ENCODE measurements around the gene PLB1. TPM values are rescaled to one million over a fixed set of nuclear protein-coding genes. Genes with fewer than 3 reads are reported as not detected.
A peak's percentile ranks its signal among the peaks of the same experiment; 100 is the strongest.

Gene PLB1
- total and polyA plus RNA-seq, 9 of the 15 experiments (the other 6 are each of a cell fraction or from before 2014, with no cell fraction given): 0.01 to 0.09 (median 0.07) TPM; not detected in 2

DNA sequence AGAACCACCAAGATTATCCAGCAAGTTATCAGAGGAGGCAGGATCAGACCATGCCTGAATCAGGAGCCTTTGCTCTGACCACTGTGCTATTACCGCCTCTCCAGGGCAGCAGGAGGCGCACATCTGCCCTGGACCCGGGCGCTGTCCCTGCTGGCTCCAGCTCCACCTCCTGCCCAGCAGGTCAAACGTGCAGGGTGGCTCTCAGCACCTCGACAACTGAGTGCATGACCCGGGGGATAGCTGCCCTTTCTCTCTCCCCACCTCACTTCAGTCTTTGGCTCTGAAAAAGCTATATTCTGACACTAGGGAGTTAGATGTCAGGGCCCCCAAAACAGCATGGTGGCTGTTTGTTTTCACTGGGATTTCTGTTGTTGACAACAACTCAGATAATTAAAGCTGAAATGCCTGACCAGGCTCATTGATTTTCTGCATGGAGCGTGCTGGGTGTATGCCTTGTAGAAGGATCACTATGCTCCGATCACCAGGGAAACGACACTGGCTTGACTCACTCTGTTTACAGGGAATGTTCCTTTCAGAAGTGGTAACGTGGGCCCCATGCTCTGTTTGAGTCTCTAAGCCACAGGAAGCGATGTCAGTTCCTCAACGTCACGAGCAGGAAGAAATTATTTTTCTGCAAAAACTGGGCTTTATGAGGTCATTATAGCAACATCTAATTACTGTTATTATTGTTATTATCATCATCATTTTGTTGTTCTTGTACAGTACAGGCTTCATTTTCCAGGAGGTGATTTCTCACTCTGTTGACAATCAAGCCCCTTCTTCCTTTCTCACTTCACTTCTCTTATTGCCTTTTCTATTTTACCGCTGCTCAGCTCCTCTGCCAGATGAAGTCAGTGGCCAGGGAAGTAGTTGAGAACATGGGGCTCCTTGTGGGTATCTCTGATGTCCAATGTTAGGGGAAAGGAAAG, 125.6 kb downstream of the PLB1 start (continued):
- TF ChIP-seq ZNF785 (CRISPR knock-in tag; IDR thresholded peaks at IDR 0.05): no peak
- no peak for TF ChIP-seq ZNF778 (CRISPR knock-in tag; IDR thresholded peaks at IDR 0.05)
- TF ChIP-seq CREM (IDR thresholded peaks at IDR 0.05; ENCODE audit: low read depth): peak; percentile 44; the same call in 1 of the 2 replicates
- TF ChIP-seq ZNF12 (CRISPR knock-in tag; IDR thresholded peaks at IDR 0.05): no peak
- 0 out of 2 replicates have a peak, but pooled peaks have one; percentile 4 for TF ChIP-seq FOXJ3 (CRISPR knock-in tag; IDR thresholded peaks at IDR 0.05)
- TF ChIP-seq, protein P1, sequence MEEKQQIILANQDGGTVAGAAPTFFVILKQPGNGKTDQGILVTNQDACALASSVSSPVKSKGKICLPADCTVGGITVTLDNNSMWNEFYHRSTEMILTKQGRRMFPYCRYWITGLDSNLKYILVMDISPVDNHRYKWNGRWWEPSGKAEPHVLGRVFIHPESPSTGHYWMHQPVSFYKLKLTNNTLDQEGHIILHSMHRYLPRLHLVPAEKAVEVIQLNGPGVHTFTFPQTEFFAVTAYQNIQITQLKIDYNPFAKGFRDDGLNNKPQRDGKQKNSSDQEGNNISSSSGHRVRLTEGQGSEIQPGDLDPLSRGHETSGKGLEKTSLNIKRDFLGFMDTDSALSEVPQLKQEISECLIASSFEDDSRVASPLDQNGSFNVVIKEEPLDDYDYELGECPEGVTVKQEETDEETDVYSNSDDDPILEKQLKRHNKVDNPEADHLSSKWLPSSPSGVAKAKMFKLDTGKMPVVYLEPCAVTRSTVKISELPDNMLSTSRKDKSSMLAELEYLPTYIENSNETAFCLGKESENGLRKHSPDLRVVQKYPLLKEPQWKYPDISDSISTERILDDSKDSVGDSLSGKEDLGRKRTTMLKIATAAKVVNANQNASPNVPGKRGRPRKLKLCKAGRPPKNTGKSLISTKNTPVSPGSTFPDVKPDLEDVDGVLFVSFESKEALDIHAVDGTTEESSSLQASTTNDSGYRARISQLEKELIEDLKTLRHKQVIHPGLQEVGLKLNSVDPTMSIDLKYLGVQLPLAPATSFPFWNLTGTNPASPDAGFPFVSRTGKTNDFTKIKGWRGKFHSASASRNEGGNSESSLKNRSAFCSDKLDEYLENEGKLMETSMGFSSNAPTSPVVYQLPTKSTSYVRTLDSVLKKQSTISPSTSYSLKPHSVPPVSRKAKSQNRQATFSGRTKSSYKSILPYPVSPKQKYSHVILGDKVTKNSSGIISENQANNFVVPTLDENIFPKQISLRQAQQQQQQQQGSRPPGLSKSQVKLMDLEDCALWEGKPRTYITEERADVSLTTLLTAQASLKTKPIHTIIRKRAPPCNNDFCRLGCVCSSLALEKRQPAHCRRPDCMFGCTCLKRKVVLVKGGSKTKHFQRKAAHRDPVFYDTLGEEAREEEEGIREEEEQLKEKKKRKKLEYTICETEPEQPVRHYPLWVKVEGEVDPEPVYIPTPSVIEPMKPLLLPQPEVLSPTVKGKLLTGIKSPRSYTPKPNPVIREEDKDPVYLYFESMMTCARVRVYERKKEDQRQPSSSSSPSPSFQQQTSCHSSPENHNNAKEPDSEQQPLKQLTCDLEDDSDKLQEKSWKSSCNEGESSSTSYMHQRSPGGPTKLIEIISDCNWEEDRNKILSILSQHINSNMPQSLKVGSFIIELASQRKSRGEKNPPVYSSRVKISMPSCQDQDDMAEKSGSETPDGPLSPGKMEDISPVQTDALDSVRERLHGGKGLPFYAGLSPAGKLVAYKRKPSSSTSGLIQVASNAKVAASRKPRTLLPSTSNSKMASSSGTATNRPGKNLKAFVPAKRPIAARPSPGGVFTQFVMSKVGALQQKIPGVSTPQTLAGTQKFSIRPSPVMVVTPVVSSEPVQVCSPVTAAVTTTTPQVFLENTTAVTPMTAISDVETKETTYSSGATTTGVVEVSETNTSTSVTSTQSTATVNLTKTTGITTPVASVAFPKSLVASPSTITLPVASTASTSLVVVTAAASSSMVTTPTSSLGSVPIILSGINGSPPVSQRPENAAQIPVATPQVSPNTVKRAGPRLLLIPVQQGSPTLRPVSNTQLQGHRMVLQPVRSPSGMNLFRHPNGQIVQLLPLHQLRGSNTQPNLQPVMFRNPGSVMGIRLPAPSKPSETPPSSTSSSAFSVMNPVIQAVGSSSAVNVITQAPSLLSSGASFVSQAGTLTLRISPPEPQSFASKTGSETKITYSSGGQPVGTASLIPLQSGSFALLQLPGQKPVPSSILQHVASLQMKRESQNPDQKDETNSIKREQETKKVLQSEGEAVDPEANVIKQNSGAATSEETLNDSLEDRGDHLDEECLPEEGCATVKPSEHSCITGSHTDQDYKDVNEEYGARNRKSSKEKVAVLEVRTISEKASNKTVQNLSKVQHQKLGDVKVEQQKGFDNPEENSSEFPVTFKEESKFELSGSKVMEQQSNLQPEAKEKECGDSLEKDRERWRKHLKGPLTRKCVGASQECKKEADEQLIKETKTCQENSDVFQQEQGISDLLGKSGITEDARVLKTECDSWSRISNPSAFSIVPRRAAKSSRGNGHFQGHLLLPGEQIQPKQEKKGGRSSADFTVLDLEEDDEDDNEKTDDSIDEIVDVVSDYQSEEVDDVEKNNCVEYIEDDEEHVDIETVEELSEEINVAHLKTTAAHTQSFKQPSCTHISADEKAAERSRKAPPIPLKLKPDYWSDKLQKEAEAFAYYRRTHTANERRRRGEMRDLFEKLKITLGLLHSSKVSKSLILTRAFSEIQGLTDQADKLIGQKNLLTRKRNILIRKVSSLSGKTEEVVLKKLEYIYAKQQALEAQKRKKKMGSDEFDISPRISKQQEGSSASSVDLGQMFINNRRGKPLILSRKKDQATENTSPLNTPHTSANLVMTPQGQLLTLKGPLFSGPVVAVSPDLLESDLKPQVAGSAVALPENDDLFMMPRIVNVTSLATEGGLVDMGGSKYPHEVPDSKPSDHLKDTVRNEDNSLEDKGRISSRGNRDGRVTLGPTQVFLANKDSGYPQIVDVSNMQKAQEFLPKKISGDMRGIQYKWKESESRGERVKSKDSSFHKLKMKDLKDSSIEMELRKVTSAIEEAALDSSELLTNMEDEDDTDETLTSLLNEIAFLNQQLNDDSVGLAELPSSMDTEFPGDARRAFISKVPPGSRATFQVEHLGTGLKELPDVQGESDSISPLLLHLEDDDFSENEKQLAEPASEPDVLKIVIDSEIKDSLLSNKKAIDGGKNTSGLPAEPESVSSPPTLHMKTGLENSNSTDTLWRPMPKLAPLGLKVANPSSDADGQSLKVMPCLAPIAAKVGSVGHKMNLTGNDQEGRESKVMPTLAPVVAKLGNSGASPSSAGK (IDR thresholded peaks at IDR 0.05): peak; percentile 62
- TF ChIP-seq L3MBTL2 (IDR thresholded peaks at IDR 0.05): peak; percentile 84
- TF ChIP-seq, protein P2, sequence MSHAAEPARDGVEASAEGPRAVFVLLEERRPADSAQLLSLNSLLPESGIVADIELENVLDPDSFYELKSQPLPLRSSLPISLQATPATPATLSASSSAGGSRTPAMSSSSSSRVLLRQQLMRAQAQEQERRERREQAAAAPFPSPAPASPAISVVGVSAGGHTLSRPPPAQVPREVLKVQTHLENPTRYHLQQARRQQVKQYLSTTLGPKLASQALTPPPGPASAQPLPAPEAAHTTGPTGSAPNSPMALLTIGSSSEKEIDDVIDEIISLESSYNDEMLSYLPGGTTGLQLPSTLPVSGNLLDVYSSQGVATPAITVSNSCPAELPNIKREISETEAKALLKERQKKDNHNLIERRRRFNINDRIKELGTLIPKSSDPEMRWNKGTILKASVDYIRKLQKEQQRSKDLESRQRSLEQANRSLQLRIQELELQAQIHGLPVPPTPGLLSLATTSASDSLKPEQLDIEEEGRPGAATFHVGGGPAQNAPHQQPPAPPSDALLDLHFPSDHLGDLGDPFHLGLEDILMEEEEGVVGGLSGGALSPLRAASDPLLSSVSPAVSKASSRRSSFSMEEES (CRISPR knock-in tag; IDR thresholded peaks at IDR 0.05): no peak
- TF ChIP-seq CBX3 (IDR thresholded peaks at IDR 0.05; ENCODE audit: borderline replicate concordance in 1 of 2, low read length in 2 of 2): 0 out of 3 replicates have a peak, but pooled peaks of 1 of the 2 experiments have one; percentile 23
- no peak for TF ChIP-seq POLR3A (IDR thresholded peaks at IDR 0.05; ENCODE audit: borderline replicate concordance, extremely low read depth, insufficient read depth, insufficient read length)
- peak; percentile 84 for TF ChIP-seq BHLHE40 (IDR thresholded peaks at IDR 0.05; ENCODE audit: low read length)
- no peak for TF ChIP-seq ZBTB8A (IDR thresholded peaks at IDR 0.05; ENCODE audit: partially characterized antibody)

Data from K562 (cell line).